Neural progenitor cell (in vitro differentiated cells): Measurements from ENCODE around the gene RBMS1.

Experiments used
- EZH2 ChIP-seq: fragments of 200-600 bp; sonication (generic); IDR thresholded peaks from 2 replicates; pipeline ENCODE4 v1.6.1; 2017; ENCODE audit warnings: antibody characterized with exemption, mild to moderate bottlenecking, moderate library complexity
- TF ChIP-seq, protein P1 (sequence below): fragments of 200-600 bp; sonication (generic); IDR thresholded peaks from 2 replicates; pipeline ENCODE4 v1.5.1; 2017; ENCODE audit warnings: antibody characterized with exemption, mild to moderate bottlenecking

DNA sequence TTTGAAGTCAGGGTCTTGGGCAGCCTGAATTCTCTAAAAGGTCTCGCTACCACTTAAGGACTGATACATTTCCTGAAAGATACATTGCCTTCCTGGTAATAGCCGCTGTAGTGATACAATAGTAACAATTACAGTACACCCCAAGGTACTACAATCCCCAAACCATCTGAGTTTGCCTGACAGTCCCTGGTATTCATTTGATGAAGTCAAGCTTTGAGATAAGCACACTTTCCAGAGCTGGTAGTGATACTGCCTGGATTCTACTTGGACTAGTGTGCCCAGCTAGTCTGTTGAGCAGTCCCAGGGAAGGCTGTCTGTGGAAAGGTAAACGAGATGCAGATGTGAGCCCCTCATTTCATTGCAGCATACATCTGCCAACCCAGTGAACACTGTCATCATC is 269.1 kb downstream of the RBMS1 start:
- TF ChIP-seq, protein P1, sequence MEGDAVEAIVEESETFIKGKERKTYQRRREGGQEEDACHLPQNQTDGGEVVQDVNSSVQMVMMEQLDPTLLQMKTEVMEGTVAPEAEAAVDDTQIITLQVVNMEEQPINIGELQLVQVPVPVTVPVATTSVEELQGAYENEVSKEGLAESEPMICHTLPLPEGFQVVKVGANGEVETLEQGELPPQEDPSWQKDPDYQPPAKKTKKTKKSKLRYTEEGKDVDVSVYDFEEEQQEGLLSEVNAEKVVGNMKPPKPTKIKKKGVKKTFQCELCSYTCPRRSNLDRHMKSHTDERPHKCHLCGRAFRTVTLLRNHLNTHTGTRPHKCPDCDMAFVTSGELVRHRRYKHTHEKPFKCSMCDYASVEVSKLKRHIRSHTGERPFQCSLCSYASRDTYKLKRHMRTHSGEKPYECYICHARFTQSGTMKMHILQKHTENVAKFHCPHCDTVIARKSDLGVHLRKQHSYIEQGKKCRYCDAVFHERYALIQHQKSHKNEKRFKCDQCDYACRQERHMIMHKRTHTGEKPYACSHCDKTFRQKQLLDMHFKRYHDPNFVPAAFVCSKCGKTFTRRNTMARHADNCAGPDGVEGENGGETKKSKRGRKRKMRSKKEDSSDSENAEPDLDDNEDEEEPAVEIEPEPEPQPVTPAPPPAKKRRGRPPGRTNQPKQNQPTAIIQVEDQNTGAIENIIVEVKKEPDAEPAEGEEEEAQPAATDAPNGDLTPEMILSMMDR = no peak
- TF ChIP-seq EZH2 = no peak
